SK-N-SH treated with all-trans-retinoic acid at 6 μM for 48 hours (cell line): ENCODE data around the gene PKM.

Source experiments
- ESRRG ChIP-seq: fragments of 250-450 bp; sonication (Bioruptor Pico); IDR thresholded peaks from 2 replicates; pipeline ENCODE4 v1.6.1; 2021; ENCODE audit warnings: mild to moderate bottlenecking
- ISL1 ChIP-seq: fragments of 250-450 bp; sonication (Bioruptor Pico); IDR thresholded peaks from 2 replicates; pipeline ENCODE4 v2.1.2; 2022; ENCODE audit warnings: mild to moderate bottlenecking, moderate library complexity
- RARB ChIP-seq: fragments of 250-450 bp; sonication (Bioruptor Pico); IDR thresholded peaks from 2 replicates; pipeline ENCODE4 v1.8.0; 2021; ENCODE audit warnings: mild to moderate bottlenecking, moderate library complexity
- ZC3H10 ChIP-seq: fragments of 250-450 bp; sonication (Bioruptor Pico); IDR thresholded peaks from 2 replicates; pipeline ENCODE4 v1.5.1; 2021; ENCODE audit warnings: mild to moderate bottlenecking, moderate library complexity
- ZFP3 ChIP-seq: fragments of 250-450 bp; sonication (Bioruptor Pico); IDR thresholded peaks from 2 replicates; pipeline ENCODE4 v1.5.0; 2020; ENCODE audit warnings: mild to moderate bottlenecking, moderate library complexity
- ZNF565 ChIP-seq: fragments of 450-650 bp; formaldehyde crosslinking; conservative IDR thresholded peaks from 2 replicates; pipeline ENCODE4 v1.5.0; 2020; ENCODE audit warnings: low read depth, mild to moderate bottlenecking, moderate library complexity

DNA sequence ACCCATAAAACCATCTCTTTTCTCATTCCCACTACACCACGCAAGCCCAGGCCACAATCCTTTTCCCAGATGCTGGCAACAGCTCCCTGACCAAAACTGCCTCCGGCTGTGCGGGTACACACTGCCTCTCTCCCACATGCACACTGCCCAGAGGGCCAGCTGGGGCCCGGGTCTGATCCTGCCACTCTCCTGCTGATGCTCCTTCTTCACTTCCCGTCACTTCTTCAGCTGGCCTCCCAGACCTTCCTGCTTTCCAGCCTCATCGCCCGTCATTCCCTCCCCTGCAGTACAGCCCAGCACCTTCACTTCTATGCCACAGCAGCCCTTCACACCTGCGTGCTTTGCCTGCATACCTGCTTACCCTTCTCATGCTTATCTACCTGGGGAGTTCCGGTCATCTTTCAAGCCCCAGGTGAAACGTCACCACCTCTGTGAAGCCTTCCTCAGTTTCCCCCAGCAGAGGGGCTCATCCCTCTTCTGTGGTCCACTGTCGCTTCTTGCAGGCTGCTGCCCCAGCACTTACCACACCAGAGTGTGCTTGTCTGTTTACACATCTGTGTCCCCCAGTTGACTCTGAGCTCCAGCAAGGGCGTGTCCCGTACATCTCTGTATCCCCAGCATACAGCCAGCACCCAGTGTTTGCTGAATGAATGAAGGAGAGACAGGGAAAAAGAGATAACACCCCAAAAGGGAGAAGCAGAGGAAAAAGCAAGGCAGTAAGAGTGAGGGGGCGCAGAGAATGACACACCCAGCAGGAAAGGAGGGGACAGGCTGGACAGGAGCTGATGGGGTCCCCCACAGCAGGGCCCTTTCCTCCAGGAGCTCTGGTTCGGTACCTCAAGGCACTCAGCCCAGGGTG is 55.6 kb downstream of the PKM start:
- TF ChIP-seq ISL1 (CRISPR knock-in tag) (no peak), ESRRG (no peak), ZC3H10 (no peak), ZNF565 (CRISPR knock-in tag) (no peak), ZFP3 (CRISPR knock-in tag) (no peak), RARB (CRISPR knock-in tag) (no peak)
